PC-9 (cell line): ENCODE measurements around the gene KIF2A. TPM values are rescaled to one million over a fixed set of nuclear protein-coding genes. Genes with fewer than 3 reads are reported as not detected.

Experiments
- BruUV-seq: library from RNA; stranded (reverse); fragments of 400-500 nt; replicated peaks from 2 replicates; lab custom pipeline; 2021; lab: Mats Ljungman, UMichigan
- CTCF ChIA-PET: fragments of 300-600 bp; sonication (Branson Sonifier 250); formaldehyde crosslinking; loops from one replicate; lab custom pipeline; 2022; ENCODE audit warnings: antibody characterized with exemption; lab: Charles Lee
- POLR2A ChIA-PET: fragments of 300-600 bp; sonication (Branson Sonifier 250); formaldehyde crosslinking; loops from one replicate; lab custom pipeline; 2022; ENCODE audit warnings: antibody characterized with exemption; ENCODE audit not compliant: unreplicated experiment; lab: Charles Lee
- DNase-seq, 2 experiments: peaks; one replicate each; pipeline versions ENCODE4 v3.0.0 to v3.0.0-alpha.2; 2015 to 2022; ENCODE audit warnings: mixed read lengths in 1 of 2
- H2AFZ ChIP-seq: fragments of 200-600 bp; sonication (generic); 2 replicates; pipeline ENCODE4 v1.8.1; 2017; ENCODE audit warnings: antibody characterized with exemption
- H3F3A ChIP-seq: fragments of 200-600 bp; sonication (generic); 2 replicates; pipeline ENCODE4 v1.8.1; 2017; ENCODE audit warnings: antibody characterized with exemption, mild to moderate bottlenecking, low read depth; ENCODE audit not compliant: insufficient read depth
- H3K27ac ChIP-seq: fragments of 200-600 bp; sonication (generic); 2 replicates; pipeline ENCODE4 v1.6.1; 2016; ENCODE audit warnings: mixed run types
- H3K27me3 ChIP-seq: fragments of 200-600 bp; sonication (generic); 2 replicates; pipeline ENCODE4 v1.6.1; 2016; ENCODE audit warnings: low read depth, mixed run types; ENCODE audit not compliant: insufficient read depth
- H3K36me3 ChIP-seq: fragments of 200-600 bp; sonication (generic); 2 replicates; pipeline ENCODE4 v1.6.1; 2016; ENCODE audit warnings: low read depth, mixed run types
- H3K4me1 ChIP-seq: fragments of 200-600 bp; sonication (generic); replicated peaks from 2 replicates; pipeline ENCODE4 v1.6.1; 2016; ENCODE audit warnings: mixed run types; ENCODE audit not compliant: insufficient read depth
- H3K4me2 ChIP-seq: fragments of 200-600 bp; sonication (generic); 2 replicates; pipeline ENCODE4 v1.6.1; 2017; ENCODE audit warnings: mixed run types
- H3K4me3 ChIP-seq: fragments of 200-600 bp; sonication (generic); 2 replicates; pipeline ENCODE4 v1.6.1; 2016; ENCODE audit warnings: mixed run types
- H3K79me2 ChIP-seq: fragments of 200-600 bp; sonication (generic); 2 replicates; pipeline ENCODE4 v1.6.1; 2017; ENCODE audit warnings: low read depth, mixed run types
- H3K9me2 ChIP-seq: fragments of 200-600 bp; sonication (generic); 2 replicates; pipeline ENCODE4 v1.8.1; 2017; ENCODE audit warnings: mild to moderate bottlenecking; ENCODE audit not compliant: insufficient read depth
- H3K9me3 ChIP-seq: fragments of 200-600 bp; sonication (generic); 2 replicates; pipeline ENCODE4 v1.8.1; 2016; ENCODE audit warnings: low read depth; ENCODE audit not compliant: insufficient read depth
- H4K20me1 ChIP-seq: fragments of 200-600 bp; sonication (generic); 2 replicates; pipeline ENCODE4 v1.8.1; 2017; ENCODE audit not compliant: insufficient read depth
- CTCF ChIP-seq: fragments of 200-600 bp; sonication (generic); conservative IDR thresholded peaks from 2 replicates; pipeline ENCODE4 v1.6.1; 2017; ENCODE audit warnings: mixed run types, antibody characterized with exemption, mild to moderate bottlenecking, moderate library complexity
- EZH2 ChIP-seq: fragments of 200-600 bp; sonication (generic); IDR thresholded peaks from 2 replicates; pipeline ENCODE4 v1.8.0; 2017; ENCODE audit warnings: antibody characterized with exemption, low read depth
- intact Hi-C: fragments of 100-400 bp; cut with micrococcal nuclease; formaldehyde crosslinking; loops from one replicate; pipeline ENCODE4 v1.10.0; 2022; ENCODE audit not compliant: unreplicated experiment
- total RNA-seq: library from RNA; stranded (reverse); gene quantifications from 2 replicates; pipeline ENCODE4 v1.2.3, GENCODE V29; 2021

KIF2A gene
- total RNA-seq, 1 experiment from 2014 or later: 54.8 TPM

DNA sequence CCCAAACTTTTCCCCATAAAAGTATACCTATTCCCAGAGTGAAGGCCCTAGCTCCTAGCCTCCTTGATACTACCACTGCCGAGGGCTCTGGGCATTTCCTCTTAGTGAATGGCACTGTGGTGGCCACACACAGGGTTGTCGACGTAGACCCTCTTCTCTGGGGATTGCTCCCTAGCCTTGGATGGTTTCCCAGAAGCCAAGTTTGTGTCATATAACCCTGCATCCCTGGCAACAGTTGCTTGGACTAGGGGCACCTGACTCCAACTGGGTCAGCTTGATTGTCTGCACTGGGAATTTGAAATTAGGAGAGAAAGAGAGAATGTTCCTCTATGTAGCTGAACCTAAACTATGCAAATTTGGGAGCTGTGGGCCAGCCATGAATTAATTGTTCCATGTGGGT is 32.3 kb upstream of the KIF2A start:
- no peak overlapping the region for H3K4me3 ChIP-seq
- H3K36me3 ChIP-seq: no peaks in the 10 kb centered on the region
- no peak overlapping the region for H3K4me2 ChIP-seq
- intact Hi-C loops: no loop called here
- H3K79me2 ChIP-seq: no peaks in the 10 kb centered on the region
- no peaks in the 10 kb centered on the region for H3K9me3 ChIP-seq
- H3K9me2 ChIP-seq: no peaks in the 10 kb centered on the region
- H2AFZ ChIP-seq: no peak overlapping the region
- TF ChIP-seq EZH2: no peak
- H3K4me1 ChIP-seq: peaks cover 16% of the 10 kb centered on the region
- H4K20me1 ChIP-seq: no peaks in the 10 kb centered on the region
- BruUV-seq: no TSS peak
- peaks cover 7% of the 10 kb centered on the region; the same call in 1 of the 2 replicates for H3F3A ChIP-seq
- POLR2A ChIA-PET: no interaction called here
- CTCF ChIA-PET: no interaction called here
- DNase-seq: no peak
- no peaks in the 10 kb centered on the region for H3K27me3 ChIP-seq
- no peak overlapping the region for H3K27ac ChIP-seq

GRCh38 chr5:62275581-62275980 is 30.4 kb upstream of the KIF2A start:
- ChIA-PET POLR2A (no interaction called here), CTCF (no interaction called here)
- Histone ChIP-seq H3F3A (0 out of 2 replicates have a peak, but pooled peaks cover 7% of the 10 kb centered on the region), H3K9me3 (no peaks in the 10 kb centered on the region), H3K27ac (no peak overlapping the region), H4K20me1 (no peaks in the 10 kb centered on the region), H3K9me2 (no peaks in the 10 kb centered on the region), H3K79me2 (no peaks in the 10 kb centered on the region), H3K27me3 (no peaks in the 10 kb centered on the region), H3K36me3 (no peaks in the 10 kb centered on the region), H2AFZ (no peak overlapping the region), H3K4me2 (no peak overlapping the region), H3K4me3 (no peak overlapping the region), H3K4me1 (peaks cover 13% of the 10 kb centered on the region)
- intact Hi-C loops: no loop called here
- BruUV-seq: no TSS peak
- DNase-seq: no peak
- TF ChIP-seq EZH2 (no peak), CTCF (no peak)

- Histone ChIP-seq H3K4me2 (no peak overlapping the region), H3K9me2 (no peaks in the 10 kb centered on the region), H3K27me3 (no peaks in the 10 kb centered on the region), H2AFZ (no peak overlapping the region), H3K4me3 (no peak overlapping the region), H3K79me2 (no peaks in the 10 kb centered on the region), H3K36me3 (no peaks in the 10 kb centered on the region), H3K27ac (no peak overlapping the region), H3K4me1 (peaks cover 12% of the 10 kb centered on the region), H3F3A (0 out of 2 replicates have a peak, but pooled peaks cover 7% of the 10 kb centered on the region), H4K20me1 (no peaks in the 10 kb centered on the region), H3K9me3 (no peaks in the 10 kb centered on the region)
- intact Hi-C loops: no loop called here
- ChIA-PET CTCF (no interaction called here), POLR2A (no interaction called here)
- no TSS peak for BruUV-seq
- no peak for DNase-seq
- no peak for TF ChIP-seq CTCF
- no peak for TF ChIP-seq EZH2
Measured at GRCh38 chr5:62281411-62281810, 24.6 kb upstream of the KIF2A start.

- Histone ChIP-seq H2AFZ (no peak overlapping the region), H3K27ac (no peak overlapping the region), H3K36me3 (no peaks in the 10 kb centered on the region), H3K4me3 (no peak overlapping the region), H3K9me2 (no peaks in the 10 kb centered on the region), H3K9me3 (no peaks in the 10 kb centered on the region), H3K4me2 (no peak overlapping the region), H4K20me1 (no peaks in the 10 kb centered on the region), H3F3A (0 out of 2 replicates have a peak, but pooled peaks cover 4% of the 10 kb centered on the region), H3K27me3 (no peaks in the 10 kb centered on the region), H3K79me2 (no peaks in the 10 kb centered on the region), H3K4me1 (peaks cover 6% of the 10 kb centered on the region)
- ChIA-PET CTCF (no interaction called here), POLR2A (no interaction called here)
- no TSS peak for BruUV-seq
- TF ChIP-seq EZH2: no peak
- no peak for TF ChIP-seq CTCF
- DNase-seq: no peak
- intact Hi-C loops: no loop called here
Measured at GRCh38 chr5:62282064-62282463, 23.9 kb upstream of the KIF2A start.
